HG02678 (cell line): ENCODE measurements around the gene KRT33B.

Source experiments
- ATAC-seq: cut with Tn5 transposase; IDR thresholded peaks from one replicate; pipeline ENCODE4 v1.9.1; 2021; ENCODE audit warnings: mild to moderate bottlenecking, moderate library complexity; ENCODE audit not compliant: unreplicated experiment

KRT33B gene

DNA sequence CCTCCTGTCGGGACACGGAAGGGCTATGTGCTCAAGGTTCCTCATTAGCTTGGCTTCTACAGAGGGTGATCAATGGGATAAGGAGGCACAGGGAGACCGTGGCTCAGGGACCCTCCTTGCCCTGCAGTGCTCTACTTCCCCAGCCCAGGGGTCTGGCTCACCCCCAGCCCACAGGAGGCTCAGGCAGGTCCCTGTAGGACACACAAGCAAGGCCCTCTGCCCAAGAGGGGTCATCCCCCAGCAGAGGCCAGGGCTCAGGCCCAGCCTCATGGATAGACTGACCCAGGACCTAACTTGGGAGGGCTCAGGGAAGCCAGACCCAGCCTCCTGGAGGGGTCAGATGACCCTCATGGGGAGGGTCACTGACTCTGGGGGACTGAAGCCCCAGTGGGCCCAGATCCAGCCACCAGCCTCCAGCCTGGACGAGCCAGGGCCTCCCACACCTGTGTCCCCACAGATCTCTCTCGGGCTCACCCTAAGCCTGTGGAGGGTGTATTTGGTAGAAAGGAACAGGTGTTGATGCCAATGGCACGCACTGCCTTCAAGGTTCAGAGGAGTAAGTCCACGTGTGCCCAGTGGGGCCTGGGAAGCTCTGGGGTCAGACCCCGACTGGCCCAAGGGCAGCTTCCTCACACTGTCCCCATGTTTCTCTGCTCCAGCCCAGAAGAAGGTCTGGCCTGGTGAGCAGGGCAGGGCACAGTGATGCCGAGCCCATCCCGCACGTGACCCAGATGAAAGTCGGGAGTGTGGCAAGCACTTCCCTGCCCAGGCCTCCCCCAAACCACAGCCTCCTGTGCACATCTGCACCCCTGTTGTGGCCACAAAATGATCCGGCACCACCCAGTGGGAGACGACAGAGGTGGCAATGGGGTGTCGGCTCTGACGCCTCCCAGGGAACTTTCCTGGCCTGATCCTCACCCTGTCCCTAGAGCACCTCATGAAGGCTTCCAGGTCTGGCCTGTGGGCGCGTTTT lies 43.2 kb downstream of the KRT33B start:
- no peak for ATAC-seq

GRCh38 chr17:41325611-41326010 lies 44.0 kb downstream of the KRT33B start:
- no peak for ATAC-seq

DNA sequence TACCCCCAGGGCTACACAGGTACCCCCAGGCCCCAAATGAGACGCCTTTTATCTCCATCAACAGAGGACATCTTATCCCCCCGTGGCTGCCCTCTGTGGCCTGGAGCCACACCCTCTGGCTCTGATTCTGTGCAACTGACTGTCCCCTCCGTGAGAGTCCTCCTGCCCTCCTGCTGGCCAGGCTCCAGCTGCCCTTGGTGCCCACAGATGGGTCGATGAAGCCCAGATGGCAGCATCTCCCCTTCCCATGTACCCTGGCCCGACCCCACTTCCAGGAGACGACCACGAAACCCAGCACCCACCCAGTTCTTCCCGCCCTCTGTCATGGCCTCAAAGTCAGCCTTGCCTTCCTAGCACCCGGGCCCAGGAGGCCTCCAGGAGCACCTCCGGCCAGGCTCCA lies 44.5 kb downstream of the KRT33B start:
- no peak for ATAC-seq

DNA sequence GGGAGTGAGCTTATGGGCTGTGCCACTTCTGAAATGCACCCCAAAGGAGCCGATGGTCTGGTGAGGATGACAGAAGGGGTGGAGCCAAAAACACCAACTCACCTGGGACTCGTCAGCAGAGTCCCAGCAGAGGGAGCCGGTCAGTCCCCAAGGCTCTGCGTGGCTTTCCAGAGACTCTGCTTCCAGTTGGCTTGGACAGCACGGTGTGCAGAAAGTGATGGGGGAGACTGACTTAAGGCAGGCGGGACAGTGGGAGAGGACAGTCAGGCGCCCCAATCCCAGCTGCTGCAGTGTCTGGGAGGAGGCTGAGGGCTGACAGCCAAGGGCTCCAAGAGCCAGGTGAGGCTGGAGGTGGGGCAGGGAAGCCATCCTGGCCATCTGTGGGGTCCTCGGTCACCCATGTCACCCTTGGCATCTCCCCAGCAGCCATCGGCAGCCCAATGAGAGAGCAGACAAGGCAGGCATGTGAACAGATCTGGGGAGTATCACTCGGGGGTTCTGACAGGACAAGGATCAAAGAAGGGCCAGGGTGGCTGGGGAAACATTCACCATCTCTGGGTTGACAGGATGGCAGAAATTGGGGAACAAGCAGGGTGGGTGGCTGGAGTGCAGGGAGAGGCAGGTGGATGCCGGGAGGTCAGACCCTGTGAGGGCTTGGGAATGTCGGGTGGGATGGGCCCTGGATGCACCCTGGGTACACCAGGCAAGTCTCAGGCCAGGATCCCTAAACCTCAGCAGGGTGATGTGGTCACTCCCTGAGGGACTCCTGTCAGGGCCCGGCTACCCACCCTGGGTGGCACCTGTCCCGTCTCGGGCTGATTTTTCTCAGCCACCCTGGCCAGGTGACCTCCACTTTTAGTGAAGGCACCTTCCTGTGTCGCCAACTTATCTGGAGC lies 45.2 kb downstream of the KRT33B start:
- no peak for ATAC-seq

DNA sequence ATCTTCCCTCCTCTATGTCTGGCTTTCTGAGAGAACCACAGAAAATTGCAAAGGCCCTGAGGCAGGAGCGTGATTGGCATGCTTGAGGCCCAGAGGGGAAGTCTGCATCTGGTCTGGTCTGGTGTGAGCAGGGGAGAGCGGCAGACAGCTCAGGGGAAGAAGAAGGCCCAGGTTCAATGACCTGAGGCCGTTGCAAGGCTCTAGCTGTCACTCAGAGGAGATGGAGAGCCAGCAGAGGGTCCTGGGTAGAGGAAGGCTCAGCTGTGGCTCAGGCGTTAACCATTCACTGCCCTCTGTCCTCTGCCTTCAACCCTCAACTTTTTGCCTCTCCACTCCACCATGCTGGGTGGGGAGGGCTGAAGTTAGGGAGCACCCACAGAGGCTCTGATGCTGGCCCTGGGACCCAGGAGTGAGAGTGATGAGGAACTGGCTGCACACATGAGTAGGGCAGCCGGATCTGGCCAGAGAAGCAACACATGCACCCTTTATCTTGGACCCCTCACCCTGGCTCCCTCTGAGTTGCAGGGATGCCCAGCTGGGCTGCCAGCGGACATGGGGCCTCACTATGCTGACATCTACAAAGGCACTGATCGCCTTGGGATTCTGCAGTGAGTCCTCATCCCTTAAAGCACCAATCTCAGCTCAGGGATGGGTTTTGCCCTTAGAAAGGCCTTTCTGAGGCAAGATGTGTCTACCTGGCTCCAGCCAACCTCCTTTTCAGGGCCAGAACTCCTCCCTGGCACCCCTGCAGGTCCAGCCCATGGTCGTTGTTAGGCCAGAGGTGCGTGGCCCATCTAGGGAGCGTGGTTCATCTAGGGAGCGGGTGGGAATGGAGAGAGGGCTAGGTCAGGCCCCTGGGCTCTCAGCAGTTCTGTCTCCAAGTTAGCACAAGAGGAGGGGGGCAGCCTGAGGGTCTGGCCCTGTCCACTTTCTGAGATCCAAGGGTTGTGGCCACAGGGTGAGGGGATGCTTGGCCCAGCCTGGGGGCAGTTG lies 46.4 kb downstream of the KRT33B start:
- ATAC-seq: no peak

GRCh38 chr17:41322094-41322902 lies 47.3 kb downstream of the KRT33B start:
- no peak for ATAC-seq

DNA sequence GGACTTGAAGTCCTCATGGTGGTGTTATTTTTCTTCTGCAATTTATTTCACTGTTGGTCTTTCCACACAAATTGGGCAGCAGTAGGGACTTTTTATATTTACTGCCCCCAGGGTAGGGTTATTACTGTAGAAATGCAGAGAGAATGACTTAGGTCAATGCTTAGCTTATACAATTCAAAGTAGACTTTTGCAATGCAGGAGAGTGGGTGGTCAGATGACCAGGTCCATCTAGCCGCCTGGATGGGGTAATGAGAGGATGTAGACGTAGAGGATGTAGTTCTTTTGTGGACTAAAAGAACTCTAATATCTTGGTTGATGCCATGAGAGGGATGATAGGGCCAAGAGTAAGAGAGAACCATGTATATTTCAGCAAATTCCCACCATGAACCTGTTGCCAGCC lies 51.4 kb downstream of the KRT33B start:
- no peak for ATAC-seq

DNA sequence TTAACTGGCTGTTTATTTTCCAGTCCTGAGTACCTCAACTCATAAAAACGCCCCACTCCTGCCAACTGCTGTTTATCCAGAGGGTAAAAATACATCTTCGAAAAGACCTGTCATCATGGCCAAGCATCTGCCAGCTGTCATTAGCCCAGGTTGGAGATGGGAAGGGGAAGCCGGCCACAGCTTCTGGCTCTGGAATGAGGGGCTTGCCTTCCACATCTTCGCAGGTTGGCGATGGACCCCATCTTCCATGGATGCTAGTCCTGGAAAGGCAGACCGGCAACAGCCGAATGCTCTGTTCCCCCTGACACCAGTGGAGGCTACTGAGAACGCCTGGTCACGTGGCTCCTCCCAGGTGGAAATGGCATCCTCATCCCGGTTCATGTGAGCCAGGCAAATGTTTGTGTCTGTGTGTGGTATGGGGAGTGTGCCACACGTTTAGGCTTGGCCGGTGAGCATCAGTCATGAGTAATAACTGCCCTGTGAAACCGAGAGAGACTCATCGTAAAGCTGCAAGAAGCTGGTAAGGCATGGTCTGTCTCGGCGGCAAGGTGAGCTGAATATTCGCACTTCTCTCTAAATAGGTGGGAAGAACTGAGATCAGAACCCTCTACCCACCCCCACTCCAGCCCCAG lies 53.7 kb downstream of the KRT33B start:
- no peak for ATAC-seq

DNA sequence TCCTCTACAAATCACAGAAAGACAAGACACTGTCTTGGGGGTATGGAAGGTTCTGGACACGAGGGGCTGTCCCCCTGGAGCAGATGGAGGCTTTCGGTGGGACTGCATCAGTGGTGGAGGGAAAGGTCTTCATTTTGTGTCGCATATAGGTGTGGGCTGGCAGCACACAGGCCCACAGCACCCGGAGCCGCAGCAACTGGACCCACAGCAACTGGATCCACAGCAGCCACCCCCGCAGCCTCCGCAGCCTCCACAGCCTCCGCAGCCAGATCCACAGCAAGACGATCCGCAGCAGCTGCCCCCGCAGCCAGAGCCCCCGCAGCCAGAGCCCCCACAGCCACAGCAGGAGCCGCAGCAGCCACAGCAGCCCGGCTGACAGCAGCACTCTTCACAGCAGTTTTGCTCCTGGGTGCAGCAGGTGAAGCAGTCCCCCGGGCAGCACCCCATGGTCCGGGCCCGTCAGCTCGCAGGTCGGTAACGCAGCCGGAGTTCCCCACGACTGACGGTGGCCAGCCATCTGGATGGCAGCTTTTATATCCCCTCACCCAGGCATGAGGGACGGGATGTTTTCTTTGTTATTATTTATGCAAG lies 54.3 kb downstream of the KRT33B start, which contains the start of gene KRTAP17-1:
TSS of gene KRTAP17-1 (minus strand) at position 507 of the 591 bp plus-strand sequence. CDS start at position 447, 60 bp downstream.
- no peak for ATAC-seq
